H1 (cell line): Measurements from ENCODE around the gene ERP44.

ENCODE experiments used
- EZH2 ChIP-seq: fragments of 200-600 bp; sonication (generic); IDR thresholded peaks from 2 replicates; pipeline ENCODE4 v1.7.1; 2012; ENCODE audit warnings: low read depth, mild to moderate bottlenecking, moderate library complexity, low read length, inconsistent platforms; ENCODE audit not compliant: severe bottlenecking
- HDAC6 ChIP-seq: IDR thresholded peaks from one replicate; pipeline ENCODE4 v1.7.1; 2012; ENCODE audit warnings: low read depth, mild to moderate bottlenecking, inconsistent platforms, low read length, moderate library complexity
- POLR2A ChIP-seq, 2 experiments: IDR thresholded peaks; 1 replicate in 1 of 2; 2 replicates in 1 of 2; pipeline ENCODE4 v1.6.1; 2011; ENCODE audit warnings: low read depth in 2 of 2, low read length in 2 of 2, mild to moderate bottlenecking in 2 of 2; ENCODE audit errors: control extremely low read depth in 1 of 2
- POLR2AphosphoS5 ChIP-seq: IDR thresholded peaks from 2 replicates; pipeline ENCODE4 v1.6.1; 2011; ENCODE audit warnings: low read depth, low read length
- TAF1 ChIP-seq: IDR thresholded peaks from 2 replicates; pipeline ENCODE4 v1.6.1; 2011; ENCODE audit warnings: mild to moderate bottlenecking, low read depth, low read length
- TAF7 ChIP-seq: optimal IDR thresholded peaks from 2 replicates; pipeline ENCODE3; 2011; ENCODE audit warnings: low read depth, mild to moderate bottlenecking, inconsistent platforms, low read length, moderate library complexity, borderline replicate concordance
- YY1 ChIP-seq: IDR thresholded peaks from 2 replicates; pipeline ENCODE4 v1.6.1; 2011; ENCODE audit warnings: low read depth, mild to moderate bottlenecking, low read length
- TF ChIP-seq, protein P1 (sequence below): IDR thresholded peaks from 2 replicates; pipeline ENCODE4 v1.6.1; 2011; ENCODE audit warnings: low read length, improper control_type of control experiment
- TF ChIP-seq, protein P2 (sequence below), 3 experiments: IDR thresholded peaks; 1 replicate in 2 of 3; 2 replicates in 1 of 3; pipeline versions ENCODE4 v1.5.1 to v1.6.1; 2011; ENCODE audit warnings: low read length in 3 of 3, mild to moderate bottlenecking in 3 of 3, inconsistent platforms in 2 of 3, low read depth in 1 of 3, moderate library complexity in 1 of 3; ENCODE audit not compliant: insufficient read depth in 1 of 3; ENCODE audit errors: control extremely low read depth in 1 of 3
- TF ChIP-seq, protein P3 (sequence below): IDR thresholded peaks from 2 replicates; pipeline ENCODE4 v1.6.1; 2012; ENCODE audit warnings: inconsistent platforms

DNA sequence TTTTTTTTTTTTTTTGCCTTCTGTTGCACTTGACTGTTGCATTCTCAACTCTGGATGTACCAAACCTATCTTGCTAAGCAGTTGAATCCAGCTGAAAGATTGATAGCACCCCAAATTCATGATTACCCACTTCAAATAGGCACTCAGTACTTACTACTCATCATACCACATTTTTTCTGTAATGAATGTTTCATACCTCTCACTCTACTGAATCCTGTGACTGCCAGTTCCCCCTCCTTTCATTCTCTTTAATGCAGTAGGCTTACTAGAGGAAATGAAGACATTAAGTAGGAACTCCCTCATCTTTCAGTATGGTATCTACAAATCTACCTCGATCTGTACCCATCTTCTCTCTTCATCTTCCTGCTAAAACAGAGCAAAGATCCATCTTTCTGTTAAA lies 7.1 kb upstream of the ERP44 start:
- TF ChIP-seq, protein P1, sequence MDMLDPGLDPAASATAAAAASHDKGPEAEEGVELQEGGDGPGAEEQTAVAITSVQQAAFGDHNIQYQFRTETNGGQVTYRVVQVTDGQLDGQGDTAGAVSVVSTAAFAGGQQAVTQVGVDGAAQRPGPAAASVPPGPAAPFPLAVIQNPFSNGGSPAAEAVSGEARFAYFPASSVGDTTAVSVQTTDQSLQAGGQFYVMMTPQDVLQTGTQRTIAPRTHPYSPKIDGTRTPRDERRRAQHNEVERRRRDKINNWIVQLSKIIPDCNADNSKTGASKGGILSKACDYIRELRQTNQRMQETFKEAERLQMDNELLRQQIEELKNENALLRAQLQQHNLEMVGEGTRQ: no peak
- TF ChIP-seq, protein P2, sequence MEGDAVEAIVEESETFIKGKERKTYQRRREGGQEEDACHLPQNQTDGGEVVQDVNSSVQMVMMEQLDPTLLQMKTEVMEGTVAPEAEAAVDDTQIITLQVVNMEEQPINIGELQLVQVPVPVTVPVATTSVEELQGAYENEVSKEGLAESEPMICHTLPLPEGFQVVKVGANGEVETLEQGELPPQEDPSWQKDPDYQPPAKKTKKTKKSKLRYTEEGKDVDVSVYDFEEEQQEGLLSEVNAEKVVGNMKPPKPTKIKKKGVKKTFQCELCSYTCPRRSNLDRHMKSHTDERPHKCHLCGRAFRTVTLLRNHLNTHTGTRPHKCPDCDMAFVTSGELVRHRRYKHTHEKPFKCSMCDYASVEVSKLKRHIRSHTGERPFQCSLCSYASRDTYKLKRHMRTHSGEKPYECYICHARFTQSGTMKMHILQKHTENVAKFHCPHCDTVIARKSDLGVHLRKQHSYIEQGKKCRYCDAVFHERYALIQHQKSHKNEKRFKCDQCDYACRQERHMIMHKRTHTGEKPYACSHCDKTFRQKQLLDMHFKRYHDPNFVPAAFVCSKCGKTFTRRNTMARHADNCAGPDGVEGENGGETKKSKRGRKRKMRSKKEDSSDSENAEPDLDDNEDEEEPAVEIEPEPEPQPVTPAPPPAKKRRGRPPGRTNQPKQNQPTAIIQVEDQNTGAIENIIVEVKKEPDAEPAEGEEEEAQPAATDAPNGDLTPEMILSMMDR (IDR thresholded peaks at IDR 0.05; ENCODE audit: control extremely low read depth in 1 of 3, insufficient read depth in 1 of 3, low read depth in 1 of 3, low read length in 3 of 3): no peak
- TF ChIP-seq, protein P3, sequence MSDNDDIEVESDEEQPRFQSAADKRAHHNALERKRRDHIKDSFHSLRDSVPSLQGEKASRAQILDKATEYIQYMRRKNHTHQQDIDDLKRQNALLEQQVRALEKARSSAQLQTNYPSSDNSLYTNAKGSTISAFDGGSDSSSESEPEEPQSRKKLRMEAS: no peak
- TF ChIP-seq POLR2AphosphoS5 (no peak), YY1 (no peak), POLR2A (IDR thresholded peaks at IDR 0.05; ENCODE audit: control extremely low read depth in 1 of 2, low read depth in 2 of 2, low read length in 2 of 2) (no peak), TAF1 (no peak), EZH2 (no peak), HDAC6 (no peak), TAF7 (no peak)
